ENCODE measurements around the gene TLL2.

Gene TLL2

DNA sequence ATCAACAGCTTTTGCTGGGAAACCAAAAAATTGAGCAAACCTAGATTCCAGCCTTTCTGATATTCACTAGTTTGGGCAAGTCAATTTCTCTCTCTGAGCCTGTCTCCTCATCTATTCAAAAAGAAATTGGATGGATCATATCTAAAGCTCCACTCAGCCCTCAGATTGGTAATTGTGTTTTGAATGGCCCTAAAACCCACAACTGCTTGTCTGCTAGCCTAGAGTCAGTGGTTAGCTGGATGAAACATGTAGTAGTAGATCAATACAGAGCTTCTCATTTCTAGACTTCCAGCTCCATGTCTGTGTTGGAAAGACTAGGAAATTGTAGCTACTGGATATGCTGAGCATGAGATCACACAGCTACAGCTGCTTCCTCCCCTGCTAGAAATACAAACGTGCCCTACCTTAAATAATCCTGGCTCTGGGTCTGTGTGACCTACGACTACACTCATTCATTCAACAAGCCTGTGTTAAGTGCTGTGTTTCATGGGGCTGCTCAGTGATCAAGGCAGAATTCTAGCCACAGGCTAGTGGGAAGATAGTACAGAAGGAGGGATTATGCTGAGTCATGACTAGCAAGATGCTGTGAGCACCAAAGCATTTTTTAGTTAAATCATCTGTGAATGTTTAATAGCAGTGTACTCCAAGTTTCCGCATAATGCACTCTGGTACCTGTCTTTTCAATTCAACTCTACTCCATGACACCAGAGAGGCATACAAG, 193.8 kb downstream of the TLL2 start:
- DNase-seq (ENCODE audit: low read depth), result no peak

DNA sequence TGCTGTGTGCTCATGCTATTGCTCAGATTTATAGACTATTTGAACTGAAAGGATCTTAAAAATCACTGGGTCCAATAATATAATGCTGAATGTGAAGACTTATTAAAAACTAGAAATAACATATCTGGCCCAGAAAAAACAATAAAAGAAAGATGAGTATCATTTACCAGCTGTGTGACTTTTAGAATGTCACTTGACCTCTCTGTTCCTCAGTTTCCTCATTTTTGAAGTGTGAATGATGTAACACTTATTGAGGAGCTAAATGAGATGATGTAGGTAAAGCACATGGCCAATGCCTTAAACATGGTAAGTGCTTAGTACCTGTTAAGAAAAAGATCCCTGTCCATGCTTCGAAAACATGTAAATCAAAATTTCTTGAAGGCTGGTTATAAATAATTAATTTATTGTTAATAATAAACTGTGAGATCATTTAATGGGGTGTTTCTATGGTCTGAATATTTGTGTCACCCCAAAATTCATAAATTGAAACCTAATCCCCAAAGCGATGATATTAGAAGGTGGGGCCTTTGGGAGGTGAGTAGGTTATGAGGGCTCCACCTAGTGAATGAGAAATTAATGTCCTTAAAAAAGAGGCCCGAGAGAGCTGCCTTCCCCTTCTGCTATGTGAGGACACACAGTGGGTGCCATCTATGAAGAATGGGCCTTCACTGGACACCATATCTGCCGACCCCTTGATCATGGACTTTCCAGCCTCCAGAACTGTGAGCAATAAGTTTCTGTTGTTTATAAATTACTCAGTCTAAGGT, 196.5 kb downstream of the TLL2 start:
- no peak for DNase-seq (ENCODE audit: low read depth)
